Sigmoid colon (tissue), 4 donors: ENCODE measurements around the gene PLIN4.

Source experiments
- CTCF ChIP-seq, 4 experiments: fragments of 450-650 bp in 3 of 4; fragments of 200-600 bp in 1 of 4; IDR thresholded peaks; one replicate each; pipeline ENCODE4 v1.5.1; 2016 to 2019; ENCODE audit warnings: antibody characterized with exemption in 4 of 4, mild to moderate bottlenecking in 3 of 4, moderate library complexity in 2 of 4
- POLR2AphosphoS5 ChIP-seq, 4 donors: sonication (generic); formaldehyde crosslinking; IDR thresholded peaks; one replicate each; pipeline ENCODE4 v1.6.1; 2017; ENCODE audit warnings: antibody characterized with exemption in 4 of 4

GRCh38 chr19:4491446-4491845 lies 26.8 kb downstream of the PLIN4 start:
- TF ChIP-seq CTCF (IDR thresholded peaks at IDR 0.05), result no peak
- TF ChIP-seq POLR2AphosphoS5 (IDR thresholded peaks at IDR 0.05), result no peak
